Hepatocyte (in vitro differentiated cells): ENCODE data around the gene DEFB124.
A peak's percentile ranks its signal among the peaks of the same experiment; 100 is the strongest.
"Not testable (repeated sequence)": the region's sequence is repeated elsewhere in the genome, so short reads cannot be mapped to it uniquely, and the experiment has no call there.

ENCODE experiments used
- EZH2 ChIP-seq: fragments of 200-600 bp; sonication (generic); IDR thresholded peaks from 2 replicates; pipeline ENCODE4 v1.6.1; 2016; ENCODE audit warnings: antibody characterized with exemption, mild to moderate bottlenecking, borderline replicate concordance
- EZH2phosphoT487 ChIP-seq: fragments of 200-600 bp; sonication (generic); IDR thresholded peaks from one replicate; pipeline ENCODE4 v1.6.1; 2018; ENCODE audit warnings: antibody characterized with exemption, mild to moderate bottlenecking, low read depth, moderate library complexity; ENCODE audit not compliant: unreplicated experiment, severe bottlenecking
- TF ChIP-seq, protein P1 (sequence below): fragments of 200-600 bp; sonication (generic); IDR thresholded peaks from 2 replicates; pipeline ENCODE4 v1.5.1; 2016; ENCODE audit warnings: antibody characterized with exemption, mild to moderate bottlenecking; ENCODE audit not compliant: poor library complexity

DNA sequence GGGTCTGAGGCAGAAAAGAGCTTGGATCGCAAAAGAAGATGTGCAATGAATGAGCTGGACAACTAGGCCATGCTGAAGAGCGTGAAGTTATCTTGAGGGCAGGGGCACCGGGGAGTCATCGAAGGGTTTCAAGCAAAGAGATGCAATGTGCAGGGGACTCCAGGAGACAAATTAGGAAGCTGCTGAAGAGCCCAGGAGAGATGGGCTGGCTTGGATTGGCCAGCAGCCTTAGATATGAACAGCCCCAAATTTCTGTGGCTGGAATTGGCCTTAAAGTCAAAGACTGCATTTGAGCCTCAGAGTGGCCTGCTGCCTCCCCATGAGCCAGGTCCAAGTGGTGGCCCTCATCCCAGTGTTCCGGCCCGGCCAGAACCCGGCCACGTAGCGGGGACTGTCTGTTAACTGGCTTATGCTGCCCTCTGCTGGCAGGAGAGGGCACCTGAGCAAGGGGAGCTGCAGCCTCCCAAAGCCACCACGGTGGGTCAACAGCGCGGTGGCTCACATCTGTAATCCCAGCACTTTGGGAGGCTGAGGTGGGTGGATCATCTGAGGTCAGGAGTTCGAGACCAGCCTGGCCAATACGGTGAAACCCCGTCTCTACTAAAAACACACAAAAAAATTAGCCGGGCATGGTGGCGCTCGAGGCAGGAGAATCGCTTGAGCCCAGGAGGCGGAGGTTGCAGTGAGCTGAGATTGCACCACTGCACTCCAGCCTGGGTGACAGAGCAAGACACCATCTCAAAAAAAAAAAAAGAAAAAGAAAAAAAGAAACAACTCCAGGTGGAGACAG is 28.2 kb upstream of the DEFB124 start:
- TF ChIP-seq, protein P1, sequence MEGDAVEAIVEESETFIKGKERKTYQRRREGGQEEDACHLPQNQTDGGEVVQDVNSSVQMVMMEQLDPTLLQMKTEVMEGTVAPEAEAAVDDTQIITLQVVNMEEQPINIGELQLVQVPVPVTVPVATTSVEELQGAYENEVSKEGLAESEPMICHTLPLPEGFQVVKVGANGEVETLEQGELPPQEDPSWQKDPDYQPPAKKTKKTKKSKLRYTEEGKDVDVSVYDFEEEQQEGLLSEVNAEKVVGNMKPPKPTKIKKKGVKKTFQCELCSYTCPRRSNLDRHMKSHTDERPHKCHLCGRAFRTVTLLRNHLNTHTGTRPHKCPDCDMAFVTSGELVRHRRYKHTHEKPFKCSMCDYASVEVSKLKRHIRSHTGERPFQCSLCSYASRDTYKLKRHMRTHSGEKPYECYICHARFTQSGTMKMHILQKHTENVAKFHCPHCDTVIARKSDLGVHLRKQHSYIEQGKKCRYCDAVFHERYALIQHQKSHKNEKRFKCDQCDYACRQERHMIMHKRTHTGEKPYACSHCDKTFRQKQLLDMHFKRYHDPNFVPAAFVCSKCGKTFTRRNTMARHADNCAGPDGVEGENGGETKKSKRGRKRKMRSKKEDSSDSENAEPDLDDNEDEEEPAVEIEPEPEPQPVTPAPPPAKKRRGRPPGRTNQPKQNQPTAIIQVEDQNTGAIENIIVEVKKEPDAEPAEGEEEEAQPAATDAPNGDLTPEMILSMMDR: peak; percentile 100
- not testable (repeated sequence) for TF ChIP-seq EZH2phosphoT487, EZH2
